ENCODE results near the gene CALCOCO2. TPM values are rescaled to one million over a fixed set of nuclear protein-coding genes. Genes with fewer than 3 reads are reported as not detected.
A peak's percentile ranks its signal among the peaks of the same experiment; 100 is the strongest.

CALCOCO2 gene
- total RNA-seq, 1 donor from 2014 or later, result 142 TPM

DNA sequence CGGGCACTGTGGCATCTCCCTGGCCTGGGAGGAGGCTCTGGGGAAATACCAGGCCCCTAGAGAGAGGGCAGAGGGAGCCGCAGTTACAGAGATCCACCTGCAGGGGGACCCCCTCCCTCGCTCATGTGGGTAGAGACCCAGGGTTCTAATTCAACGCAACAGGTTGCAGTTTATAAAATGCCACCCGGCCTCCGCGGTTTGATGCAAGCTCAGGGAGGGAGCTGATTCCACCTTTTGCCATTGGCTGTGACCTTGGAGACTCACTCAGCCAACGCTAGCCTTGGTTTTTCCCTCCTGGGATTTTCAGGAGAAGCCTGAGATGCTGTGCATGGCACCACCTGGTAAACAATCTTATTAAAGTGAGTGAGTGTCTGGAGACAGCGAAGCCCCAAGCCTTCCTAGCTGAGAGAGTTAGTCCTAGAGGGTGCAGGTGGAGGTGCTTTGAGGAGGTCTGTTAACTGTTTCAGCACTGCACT is 25.9 kb upstream of the CALCOCO2 start:
- H3K36me3 Mint-ChIP-seq (ENCODE audit: unreplicated experiment), result no peaks in the 10 kb centered on the region
- H3K4me3 Mint-ChIP-seq (ENCODE audit: unreplicated experiment), result no peak overlapping the region
- peak; percentile 80 for DNase-seq
- TF ChIP-seq, protein P1, sequence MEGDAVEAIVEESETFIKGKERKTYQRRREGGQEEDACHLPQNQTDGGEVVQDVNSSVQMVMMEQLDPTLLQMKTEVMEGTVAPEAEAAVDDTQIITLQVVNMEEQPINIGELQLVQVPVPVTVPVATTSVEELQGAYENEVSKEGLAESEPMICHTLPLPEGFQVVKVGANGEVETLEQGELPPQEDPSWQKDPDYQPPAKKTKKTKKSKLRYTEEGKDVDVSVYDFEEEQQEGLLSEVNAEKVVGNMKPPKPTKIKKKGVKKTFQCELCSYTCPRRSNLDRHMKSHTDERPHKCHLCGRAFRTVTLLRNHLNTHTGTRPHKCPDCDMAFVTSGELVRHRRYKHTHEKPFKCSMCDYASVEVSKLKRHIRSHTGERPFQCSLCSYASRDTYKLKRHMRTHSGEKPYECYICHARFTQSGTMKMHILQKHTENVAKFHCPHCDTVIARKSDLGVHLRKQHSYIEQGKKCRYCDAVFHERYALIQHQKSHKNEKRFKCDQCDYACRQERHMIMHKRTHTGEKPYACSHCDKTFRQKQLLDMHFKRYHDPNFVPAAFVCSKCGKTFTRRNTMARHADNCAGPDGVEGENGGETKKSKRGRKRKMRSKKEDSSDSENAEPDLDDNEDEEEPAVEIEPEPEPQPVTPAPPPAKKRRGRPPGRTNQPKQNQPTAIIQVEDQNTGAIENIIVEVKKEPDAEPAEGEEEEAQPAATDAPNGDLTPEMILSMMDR (IDR thresholded peaks at IDR 0.05; ENCODE audit: partially characterized antibody, unreplicated experiment), result peak; percentile 98
- H3K27ac Mint-ChIP-seq (ENCODE audit: unreplicated experiment), result no peak overlapping the region
- H3K27me3 Mint-ChIP-seq (ENCODE audit: unreplicated experiment), result peaks cover 3% of the 10 kb centered on the region
- no peaks in the 10 kb centered on the region for H3K9me3 Mint-ChIP-seq (ENCODE audit: unreplicated experiment)
- H3K4me1 Mint-ChIP-seq (ENCODE audit: low read depth, unreplicated experiment), result no peaks in the 10 kb centered on the region

DNA sequence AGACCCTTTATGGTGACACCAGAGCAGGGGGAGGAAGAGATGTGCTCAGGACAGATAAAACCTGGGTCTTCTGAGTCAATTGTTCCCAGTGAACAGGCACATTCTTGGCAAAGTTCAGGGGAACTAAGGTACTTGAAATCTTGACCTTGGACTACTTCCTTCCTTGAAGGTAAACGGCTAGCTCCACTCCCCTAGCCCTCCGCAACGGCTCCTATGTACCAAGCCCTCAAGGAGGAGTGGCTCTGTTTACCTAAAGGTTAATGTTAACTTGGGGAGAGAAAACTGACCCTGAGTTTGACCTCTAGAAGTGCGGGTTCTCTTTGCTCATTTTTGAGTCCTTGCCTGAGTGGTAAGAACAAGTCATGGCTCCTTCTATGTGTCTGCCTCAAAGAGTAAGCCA is 21.7 kb upstream of the CALCOCO2 start:
- H3K27ac Mint-ChIP-seq (ENCODE audit: unreplicated experiment), result no peak overlapping the region
- H3K36me3 Mint-ChIP-seq (ENCODE audit: unreplicated experiment), result no peaks in the 10 kb centered on the region
- no peaks in the 10 kb centered on the region for H3K9me3 Mint-ChIP-seq (ENCODE audit: unreplicated experiment)
- peaks cover 3% of the 10 kb centered on the region for H3K27me3 Mint-ChIP-seq (ENCODE audit: unreplicated experiment)
- no peak for DNase-seq
- no peaks in the 10 kb centered on the region for H3K4me1 Mint-ChIP-seq (ENCODE audit: low read depth, unreplicated experiment)
- H3K4me3 Mint-ChIP-seq (ENCODE audit: unreplicated experiment), result no peak overlapping the region
- TF ChIP-seq, protein P1 (IDR thresholded peaks at IDR 0.05; ENCODE audit: partially characterized antibody, unreplicated experiment), result no peak

DNA sequence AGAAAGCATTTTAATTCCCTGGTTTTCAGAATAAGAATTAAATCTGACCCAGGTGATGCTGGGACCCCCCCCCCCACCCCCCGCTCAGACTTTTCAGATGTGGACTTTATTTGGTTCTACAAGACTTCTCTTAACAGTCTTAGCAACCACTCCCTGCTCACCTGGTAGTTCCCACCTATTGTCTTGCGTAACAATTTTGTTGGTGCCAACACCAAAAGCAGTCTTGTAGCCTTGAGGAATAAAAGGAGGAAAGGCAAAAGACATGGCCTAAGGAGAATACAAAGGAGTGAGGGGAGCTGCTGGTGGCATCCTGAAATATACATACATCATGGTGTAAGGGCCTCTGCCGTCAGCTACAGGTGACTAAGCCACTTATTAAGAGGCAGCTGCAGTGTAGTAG is 18.8 kb upstream of the CALCOCO2 start:
- DNase-seq, result no peak
- Mint-ChIP-seq H3K4me1 (ENCODE audit: low read depth, unreplicated experiment) (peaks cover 5% of the 10 kb centered on the region), H3K4me3 (ENCODE audit: unreplicated experiment) (no peak overlapping the region), H3K27me3 (ENCODE audit: unreplicated experiment) (peaks cover 4% of the 10 kb centered on the region), H3K36me3 (ENCODE audit: unreplicated experiment) (no peaks in the 10 kb centered on the region), H3K9me3 (ENCODE audit: unreplicated experiment) (peaks cover 3% of the 10 kb centered on the region), H3K27ac (ENCODE audit: unreplicated experiment) (no peak overlapping the region)
- TF ChIP-seq, protein P1 (IDR thresholded peaks at IDR 0.05; ENCODE audit: partially characterized antibody, unreplicated experiment), result no peak

DNA sequence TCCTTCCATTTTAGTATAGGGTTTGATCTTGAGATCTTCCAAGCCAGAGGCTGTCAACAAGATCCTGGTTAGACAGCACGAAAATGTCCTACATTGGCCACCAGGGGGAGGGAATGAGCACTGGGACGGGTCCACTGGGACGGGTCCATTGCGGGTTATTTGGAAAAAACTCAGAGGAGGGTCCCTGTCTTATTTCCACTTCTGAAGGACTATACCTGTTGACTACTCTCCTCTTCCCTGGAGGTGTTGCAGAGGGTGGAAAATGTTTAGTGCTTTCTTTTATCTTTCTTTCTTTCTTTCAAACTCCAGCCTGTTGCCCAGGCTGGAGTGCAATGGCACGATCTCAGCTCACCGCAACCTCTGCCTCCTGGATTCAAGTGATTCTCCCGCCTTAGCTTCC is 16.3 kb upstream of the CALCOCO2 start:
- Mint-ChIP-seq H3K36me3 (ENCODE audit: unreplicated experiment) (no peaks in the 10 kb centered on the region), H3K27ac (ENCODE audit: unreplicated experiment) (no peak overlapping the region), H3K4me1 (ENCODE audit: low read depth, unreplicated experiment) (peaks cover 19% of the 10 kb centered on the region), H3K4me3 (ENCODE audit: unreplicated experiment) (peak overlapping the region; percentile 77), H3K27me3 (ENCODE audit: unreplicated experiment) (peaks cover 17% of the 10 kb centered on the region), H3K9me3 (ENCODE audit: unreplicated experiment) (peaks cover 24% of the 10 kb centered on the region)
- TF ChIP-seq, protein P1 (IDR thresholded peaks at IDR 0.05; ENCODE audit: partially characterized antibody, unreplicated experiment), result peak; percentile 78
- DNase-seq, result peak; percentile 69

DNA sequence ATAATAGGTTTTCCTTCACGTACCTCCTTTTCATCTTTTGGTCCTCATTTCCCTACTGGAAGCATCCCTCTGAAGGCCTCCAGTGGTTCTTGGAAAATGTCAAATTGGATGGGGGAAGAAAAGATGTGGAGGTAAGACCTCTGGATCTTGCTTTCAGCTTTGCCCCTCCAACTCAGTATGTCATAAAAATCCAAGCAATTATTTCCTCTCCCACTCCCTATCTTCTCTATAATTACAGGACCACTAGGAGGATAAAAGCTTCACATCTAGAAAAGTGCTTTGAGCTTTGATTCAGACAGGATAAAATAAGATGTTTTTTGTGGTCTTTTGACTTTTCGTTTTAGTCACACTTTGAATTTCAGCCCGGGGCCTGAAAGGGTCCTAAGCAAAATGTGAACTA is 15.5 kb upstream of the CALCOCO2 start:
- H3K36me3 Mint-ChIP-seq (ENCODE audit: unreplicated experiment), result no peaks in the 10 kb centered on the region
- H3K4me1 Mint-ChIP-seq (ENCODE audit: low read depth, unreplicated experiment), result peaks cover 25% of the 10 kb centered on the region
- peak overlapping the region; percentile 80 for H3K27ac Mint-ChIP-seq (ENCODE audit: unreplicated experiment)
- peaks cover 17% of the 10 kb centered on the region for H3K27me3 Mint-ChIP-seq (ENCODE audit: unreplicated experiment)
- no peak for DNase-seq
- peaks cover 24% of the 10 kb centered on the region for H3K9me3 Mint-ChIP-seq (ENCODE audit: unreplicated experiment)
- TF ChIP-seq, protein P1 (IDR thresholded peaks at IDR 0.05; ENCODE audit: partially characterized antibody, unreplicated experiment), result no peak
- peak overlapping the region; percentile 77 for H3K4me3 Mint-ChIP-seq (ENCODE audit: unreplicated experiment)

All from glutamatergic neuron (in vitro differentiated cells).